ENCODE data around the gene RDX. TPM values are rescaled to one million over a fixed set of nuclear protein-coding genes. Genes with fewer than 3 reads are reported as not detected.

The RDX gene
- total and polyA plus RNA-seq, 2 of the 13 experiments (the other 11 are each of a cell fraction or from before 2014, with no cell fraction given) = 20.7 to 63.1 TPM

DNA sequence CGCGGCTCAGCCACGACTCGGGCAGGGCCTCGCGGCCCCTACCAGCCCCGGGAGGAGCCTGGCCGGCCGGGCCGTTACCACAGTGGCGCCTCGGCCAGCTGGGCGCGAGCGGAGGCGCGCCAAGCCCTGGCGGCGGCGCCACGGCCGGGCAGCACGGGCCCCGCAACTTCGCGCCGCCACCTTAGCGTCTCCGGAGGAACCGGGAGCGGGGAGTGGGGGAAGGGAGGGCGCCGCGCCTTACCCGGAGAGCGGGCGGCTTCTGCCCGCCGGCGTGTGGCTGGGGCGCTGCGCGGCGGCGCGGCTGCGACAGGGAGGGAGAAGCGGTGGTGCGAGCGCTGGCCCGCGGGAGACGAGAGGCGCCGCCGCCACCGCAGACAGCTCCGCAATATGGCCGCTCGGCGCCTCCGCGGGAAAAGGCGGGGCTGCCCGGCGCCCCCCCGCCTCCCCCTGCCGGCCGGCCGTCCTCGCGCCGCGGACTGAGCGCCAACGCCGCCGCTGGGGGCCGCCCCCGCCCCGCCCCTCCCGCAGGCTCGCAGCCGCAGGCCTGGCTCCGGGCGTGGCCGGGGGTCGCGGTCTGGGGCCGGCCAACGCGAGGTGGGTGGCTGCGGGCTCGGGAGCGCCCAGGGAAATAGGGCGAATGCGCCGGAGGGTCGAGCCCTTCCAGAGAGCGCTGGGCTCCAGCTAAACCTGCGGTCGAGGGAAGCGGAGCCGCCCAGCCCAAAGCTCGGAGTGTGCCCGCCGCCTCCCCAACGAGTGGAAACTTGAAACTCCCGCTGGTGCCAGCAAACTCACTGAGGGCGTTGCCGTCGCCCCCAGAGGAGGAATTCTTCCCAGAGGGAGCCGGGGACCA lies at the start of gene RDX (continued):
- TF ChIP-seq, protein P1, sequence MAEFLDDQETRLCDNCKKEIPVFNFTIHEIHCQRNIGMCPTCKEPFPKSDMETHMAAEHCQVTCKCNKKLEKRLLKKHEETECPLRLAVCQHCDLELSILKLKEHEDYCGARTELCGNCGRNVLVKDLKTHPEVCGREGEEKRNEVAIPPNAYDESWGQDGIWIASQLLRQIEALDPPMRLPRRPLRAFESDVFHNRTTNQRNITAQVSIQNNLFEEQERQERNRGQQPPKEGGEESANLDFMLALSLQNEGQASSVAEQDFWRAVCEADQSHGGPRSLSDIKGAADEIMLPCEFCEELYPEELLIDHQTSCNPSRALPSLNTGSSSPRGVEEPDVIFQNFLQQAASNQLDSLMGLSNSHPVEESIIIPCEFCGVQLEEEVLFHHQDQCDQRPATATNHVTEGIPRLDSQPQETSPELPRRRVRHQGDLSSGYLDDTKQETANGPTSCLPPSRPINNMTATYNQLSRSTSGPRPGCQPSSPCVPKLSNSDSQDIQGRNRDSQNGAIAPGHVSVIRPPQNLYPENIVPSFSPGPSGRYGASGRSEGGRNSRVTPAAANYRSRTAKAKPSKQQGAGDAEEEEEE (CRISPR knock-in tag; IDR thresholded peaks at IDR 0.05; ENCODE audit: borderline replicate concordance) = no peak
- TF ChIP-seq, protein P2, sequence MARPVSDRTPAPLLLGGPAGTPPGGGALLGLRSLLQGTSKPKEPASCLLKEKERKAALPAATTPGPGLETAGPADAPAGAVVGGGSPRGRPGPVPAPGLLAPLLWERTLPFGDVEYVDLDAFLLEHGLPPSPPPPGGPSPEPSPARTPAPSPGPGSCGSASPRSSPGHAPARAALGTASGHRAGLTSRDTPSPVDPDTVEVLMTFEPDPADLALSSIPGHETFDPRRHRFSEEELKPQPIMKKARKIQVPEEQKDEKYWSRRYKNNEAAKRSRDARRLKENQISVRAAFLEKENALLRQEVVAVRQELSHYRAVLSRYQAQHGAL (CRISPR knock-in tag; IDR thresholded peaks at IDR 0.05; ENCODE audit: not compliant biosample characterization) = no peak
- TF ChIP-seq HMG20A (CRISPR knock-in tag; IDR thresholded peaks at IDR 0.05; ENCODE audit: borderline replicate concordance) = no peak
- TF ChIP-seq ATF7-NPFF (CRISPR knock-in tag; IDR thresholded peaks at IDR 0.05; ENCODE audit: low read depth) = peak; percentile 78
- no peak for TF ChIP-seq SMARCC2 (IDR thresholded peaks at IDR 0.05)
- no peak for TF ChIP-seq RCOR2 (CRISPR knock-in tag; IDR thresholded peaks at IDR 0.05)
- TF ChIP-seq MBNL3 (CRISPR knock-in tag; conservative IDR thresholded peaks at IDR 0.05) = no peak
- TF ChIP-seq ZFP36L1 (CRISPR knock-in tag; IDR thresholded peaks at IDR 0.05) = no peak
- TF ChIP-seq HMGXB3 (CRISPR knock-in tag; IDR thresholded peaks at IDR 0.05; ENCODE audit: borderline replicate concordance) = no peak
- TF ChIP-seq MED13 (CRISPR knock-in tag; IDR thresholded peaks at IDR 0.05) = no peak
- TF ChIP-seq TCF7L2 (IDR thresholded peaks at IDR 0.05; ENCODE audit: low read depth, low read length) = no peak
- peak; percentile 50 to 75; a peak in 3 of 4 replicates for TF ChIP-seq POLR2A (IDR thresholded peaks at IDR 0.05; ENCODE audit: insufficient read depth in 1 of 2, low read depth in 2 of 2, low read length in 2 of 2)
- TF ChIP-seq, protein P3, sequence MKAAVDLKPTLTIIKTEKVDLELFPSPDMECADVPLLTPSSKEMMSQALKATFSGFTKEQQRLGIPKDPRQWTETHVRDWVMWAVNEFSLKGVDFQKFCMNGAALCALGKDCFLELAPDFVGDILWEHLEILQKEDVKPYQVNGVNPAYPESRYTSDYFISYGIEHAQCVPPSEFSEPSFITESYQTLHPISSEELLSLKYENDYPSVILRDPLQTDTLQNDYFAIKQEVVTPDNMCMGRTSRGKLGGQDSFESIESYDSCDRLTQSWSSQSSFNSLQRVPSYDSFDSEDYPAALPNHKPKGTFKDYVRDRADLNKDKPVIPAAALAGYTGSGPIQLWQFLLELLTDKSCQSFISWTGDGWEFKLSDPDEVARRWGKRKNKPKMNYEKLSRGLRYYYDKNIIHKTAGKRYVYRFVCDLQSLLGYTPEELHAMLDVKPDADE (CRISPR knock-in tag; IDR thresholded peaks at IDR 0.05) = no peak
- no peak; the same call in 1 of the 2 replicates for TF ChIP-seq MXD1 (CRISPR knock-in tag; IDR thresholded peaks at IDR 0.05)
- TF ChIP-seq ZNF609 (CRISPR knock-in tag; IDR thresholded peaks at IDR 0.05; ENCODE audit: borderline replicate concordance) = no peak

All from HepG2 (cell line).